Endothelial cell (in vitro differentiated cells): ENCODE measurements around the gene DTNBP1. TPM values are rescaled to one million over a fixed set of nuclear protein-coding genes. Genes with fewer than 3 reads are reported as not detected.

ENCODE experiments used
- DNase-seq: peaks from one replicate; pipeline ENCODE4 v3.0.0; 2021; ENCODE audit warnings: low spot score
- H3K27ac Mint-ChIP-seq: one replicate; pipeline ENCODE4 v1.8.0; 2021; ENCODE audit warnings: mixed read lengths, inconsistent platforms; ENCODE audit not compliant: unreplicated experiment
- H3K27me3 Mint-ChIP-seq: one replicate; pipeline ENCODE4 v1.8.0; 2021; ENCODE audit warnings: mild to moderate bottlenecking, moderate library complexity, mixed read lengths, inconsistent platforms; ENCODE audit not compliant: unreplicated experiment
- H3K36me3 Mint-ChIP-seq: one replicate; pipeline ENCODE4 v1.8.0; 2021; ENCODE audit warnings: mild to moderate bottlenecking, low read depth, mixed read lengths, inconsistent platforms; ENCODE audit not compliant: unreplicated experiment
- H3K4me1 Mint-ChIP-seq: one replicate; pipeline ENCODE4 v1.8.0; 2021; ENCODE audit warnings: mild to moderate bottlenecking, mixed read lengths, inconsistent platforms; ENCODE audit not compliant: unreplicated experiment
- H3K4me3 Mint-ChIP-seq: one replicate; pipeline ENCODE4 v1.8.0; 2021; ENCODE audit warnings: mild to moderate bottlenecking, mixed read lengths, inconsistent platforms; ENCODE audit not compliant: unreplicated experiment
- H3K9me3 Mint-ChIP-seq: one replicate; pipeline ENCODE4 v1.8.0; 2021; ENCODE audit warnings: mixed read lengths, inconsistent platforms; ENCODE audit not compliant: unreplicated experiment
- total RNA-seq: library from RNA; stranded (reverse); fragmentation: NEBNext Ultra II Directional; extraction: Animal tissue kit (Norgen Biotek cat#: 25700); gene quantifications from one replicate; pipeline ENCODE4 v1.2.1, GENCODE V29; 2021; ENCODE audit not compliant: unreplicated experiment
- TF ChIP-seq, protein P1 (sequence below): fragments of 200-600 bp; sonication (generic); IDR thresholded peaks from one replicate; pipeline ENCODE4 v1.5.0; 2021; ENCODE audit warnings: antibody characterized with exemption; ENCODE audit not compliant: unreplicated experiment

Gene DTNBP1
- total RNA-seq, 1 donor from 2014 or later: 19.3 TPM

DNA sequence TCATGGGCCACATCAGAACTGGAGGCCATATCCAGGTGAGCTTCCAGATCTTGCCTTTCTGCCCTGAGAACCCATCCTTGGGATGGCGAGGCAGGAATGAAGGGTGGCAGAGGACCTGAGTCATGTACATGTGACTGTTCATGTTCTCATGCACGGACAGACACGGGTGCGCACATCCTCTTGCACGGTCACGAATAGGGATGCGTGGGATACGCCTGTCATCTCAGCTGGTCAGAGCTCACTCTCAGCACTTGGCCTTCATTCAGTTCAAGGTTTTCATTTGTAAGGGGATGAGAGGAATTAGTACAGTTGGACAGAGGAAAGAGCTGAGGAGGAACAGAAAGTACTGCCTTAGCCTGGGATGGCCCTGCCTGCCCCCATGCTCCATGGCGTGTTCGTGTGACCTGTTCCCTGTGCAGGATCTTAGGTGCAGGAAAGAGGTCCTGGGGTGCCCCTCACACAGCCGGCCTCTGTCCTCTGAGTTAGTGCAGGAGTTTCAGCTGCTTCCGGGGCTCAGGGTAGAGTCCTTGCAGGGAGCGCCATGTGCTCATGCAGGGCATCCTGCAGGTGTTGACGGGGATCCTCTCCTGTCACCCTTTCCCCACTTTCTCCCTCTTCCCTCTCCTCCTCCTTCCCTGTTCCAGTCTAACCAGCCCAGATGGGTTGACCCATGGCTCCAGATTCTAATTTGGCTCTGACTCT is 173.4 kb downstream of the DTNBP1 start:
- TF ChIP-seq, protein P1, sequence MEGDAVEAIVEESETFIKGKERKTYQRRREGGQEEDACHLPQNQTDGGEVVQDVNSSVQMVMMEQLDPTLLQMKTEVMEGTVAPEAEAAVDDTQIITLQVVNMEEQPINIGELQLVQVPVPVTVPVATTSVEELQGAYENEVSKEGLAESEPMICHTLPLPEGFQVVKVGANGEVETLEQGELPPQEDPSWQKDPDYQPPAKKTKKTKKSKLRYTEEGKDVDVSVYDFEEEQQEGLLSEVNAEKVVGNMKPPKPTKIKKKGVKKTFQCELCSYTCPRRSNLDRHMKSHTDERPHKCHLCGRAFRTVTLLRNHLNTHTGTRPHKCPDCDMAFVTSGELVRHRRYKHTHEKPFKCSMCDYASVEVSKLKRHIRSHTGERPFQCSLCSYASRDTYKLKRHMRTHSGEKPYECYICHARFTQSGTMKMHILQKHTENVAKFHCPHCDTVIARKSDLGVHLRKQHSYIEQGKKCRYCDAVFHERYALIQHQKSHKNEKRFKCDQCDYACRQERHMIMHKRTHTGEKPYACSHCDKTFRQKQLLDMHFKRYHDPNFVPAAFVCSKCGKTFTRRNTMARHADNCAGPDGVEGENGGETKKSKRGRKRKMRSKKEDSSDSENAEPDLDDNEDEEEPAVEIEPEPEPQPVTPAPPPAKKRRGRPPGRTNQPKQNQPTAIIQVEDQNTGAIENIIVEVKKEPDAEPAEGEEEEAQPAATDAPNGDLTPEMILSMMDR: no peak

DNA sequence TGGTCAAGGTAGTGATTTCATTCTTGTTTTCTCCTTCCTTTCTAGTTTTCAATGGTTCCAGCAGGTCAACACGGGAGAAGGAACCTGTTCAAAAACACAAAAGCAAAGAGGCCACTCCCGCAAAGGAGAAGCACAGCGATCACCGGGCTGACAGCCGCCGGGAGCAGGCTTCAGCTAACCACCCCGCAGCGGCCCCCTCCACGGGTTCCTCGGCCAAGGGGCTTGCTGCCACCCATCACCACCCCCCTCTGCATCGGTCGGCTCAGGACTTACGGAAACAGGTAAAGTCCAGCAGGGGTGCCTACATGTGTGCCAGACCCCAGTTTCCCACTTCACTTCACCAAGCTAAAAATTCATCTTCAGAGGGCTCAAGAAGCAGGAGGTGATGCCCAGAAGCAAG is 175.6 kb downstream of the DTNBP1 start:
- Mint-ChIP-seq H3K36me3 (peaks cover 37% of the 10 kb centered on the region), H3K4me3 (no peak overlapping the region), H3K27me3 (peaks cover 1% of the 10 kb centered on the region), H3K27ac (no peak overlapping the region), H3K4me1 (peaks cover 27% of the 10 kb centered on the region), H3K9me3 (no peaks in the 10 kb centered on the region)
- no peak for DNase-seq
- TF ChIP-seq, protein P1: no peak

More for the DNA sequence above, 173.4 kb downstream of the DTNBP1 start:
- Mint-ChIP-seq H3K9me3 (no peaks in the 10 kb centered on the region), H3K36me3 (peaks cover 41% of the 10 kb centered on the region), H3K4me3 (no peak overlapping the region), H3K4me1 (peaks cover 34% of the 10 kb centered on the region), H3K27ac (no peak overlapping the region), H3K27me3 (peaks cover 3% of the 10 kb centered on the region)
- no peak for DNase-seq

DNA sequence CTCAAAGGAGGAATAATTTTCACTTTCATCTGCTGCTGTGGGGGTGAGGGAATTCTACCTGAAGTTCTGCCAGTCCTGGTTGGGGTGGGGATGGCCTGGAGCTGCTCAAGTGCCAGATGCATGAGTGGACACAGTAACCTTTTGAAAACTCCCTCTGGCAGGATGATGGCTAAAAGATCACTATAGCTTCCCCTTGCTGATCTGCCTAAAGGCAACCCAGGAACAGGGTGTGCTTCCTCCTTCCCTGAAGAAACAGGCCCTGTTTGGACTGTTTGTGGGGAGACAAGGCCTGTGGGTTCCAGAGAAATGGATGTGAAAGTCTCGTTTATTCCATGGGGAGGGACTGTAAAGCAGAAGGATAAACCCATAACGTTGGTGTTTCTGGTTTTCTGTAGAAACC is 176.9 kb downstream of the DTNBP1 start:
- no peak overlapping the region for H3K27ac Mint-ChIP-seq
- peaks cover 3% of the 10 kb centered on the region for H3K27me3 Mint-ChIP-seq

DNA sequence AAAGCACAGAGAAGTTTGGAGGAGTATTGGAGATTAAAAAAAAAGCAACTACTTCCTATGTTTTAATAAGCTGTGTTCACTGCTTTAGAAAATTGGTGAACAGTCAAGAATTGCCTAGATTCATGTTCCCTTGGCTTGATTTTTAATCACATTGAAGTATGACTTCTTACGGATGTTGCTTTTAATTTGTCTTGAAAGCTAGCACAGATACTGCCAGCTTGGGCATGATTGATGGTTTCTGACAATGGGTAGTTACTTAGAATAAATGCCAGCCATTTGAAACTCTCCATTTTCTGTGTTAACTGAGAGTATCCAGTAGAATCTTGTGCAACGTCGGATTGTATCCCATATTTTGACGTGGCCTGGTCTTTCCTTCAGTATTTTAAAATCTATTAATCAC is 178.0 kb downstream of the DTNBP1 start:
- H3K4me3 Mint-ChIP-seq: no peak overlapping the region
- peaks cover 6% of the 10 kb centered on the region for H3K27me3 Mint-ChIP-seq
- H3K4me1 Mint-ChIP-seq: peaks cover 34% of the 10 kb centered on the region
- H3K9me3 Mint-ChIP-seq: no peaks in the 10 kb centered on the region
- no peak overlapping the region for H3K27ac Mint-ChIP-seq
- H3K36me3 Mint-ChIP-seq: peaks cover 26% of the 10 kb centered on the region
- no peak for DNase-seq
- TF ChIP-seq, protein P1: no peak

More for the DNA sequence above, 176.9 kb downstream of the DTNBP1 start:
- no peaks in the 10 kb centered on the region for H3K9me3 Mint-ChIP-seq
- no peak for DNase-seq
- TF ChIP-seq, protein P1: no peak
- H3K4me3 Mint-ChIP-seq: no peak overlapping the region
- H3K4me1 Mint-ChIP-seq: peaks cover 23% of the 10 kb centered on the region
- peaks cover 30% of the 10 kb centered on the region for H3K36me3 Mint-ChIP-seq

DNA sequence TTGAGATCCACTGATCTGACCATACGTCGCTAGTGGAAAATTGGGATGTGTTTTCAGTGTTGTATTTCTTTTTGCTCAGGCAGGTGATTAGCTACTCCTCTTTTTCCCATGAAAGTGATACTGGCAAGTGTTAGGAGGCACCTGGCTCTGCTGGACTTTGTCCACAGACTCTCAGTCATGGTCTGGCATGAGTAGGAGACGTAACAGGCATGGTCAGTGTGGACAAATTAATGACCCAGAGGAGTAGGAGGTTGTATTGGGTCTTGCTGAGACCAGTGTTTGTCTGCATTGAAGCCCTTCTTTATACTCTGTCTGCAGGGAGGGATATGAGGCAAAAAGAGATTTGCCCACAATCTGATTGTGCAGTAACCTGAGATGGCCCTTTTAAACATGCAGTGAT is 178.7 kb downstream of the DTNBP1 start:
- TF ChIP-seq, protein P1: no peak
- Mint-ChIP-seq H3K4me3 (no peak overlapping the region), H3K36me3 (peaks cover 22% of the 10 kb centered on the region), H3K27ac (no peak overlapping the region), H3K4me1 (peaks cover 40% of the 10 kb centered on the region), H3K27me3 (peaks cover 8% of the 10 kb centered on the region), H3K9me3 (no peaks in the 10 kb centered on the region)
- DNase-seq: no peak
